HEK293 (cell line): ENCODE data around the gene STXBP4.

Source experiments
- CTCF ChIA-PET: fragments of 350-600 bp; formaldehyde crosslinking; extraction: SDS; loops from one replicate; lab custom pipeline; 2021; ENCODE audit warnings: antibody characterized with exemption; lab: Yijun Ruan, JAX
- POLR2A ChIA-PET: fragments of 300-600 bp; formaldehyde crosslinking; extraction: SDS; loops from one replicate; lab custom pipeline; 2020; ENCODE audit warnings: antibody characterized with exemption, inconsistent platforms; lab: Yijun Ruan, JAX
- H3K27ac ChIP-seq: fragments of 200-500 bp; sonication (Bioruptor generic); 2 replicates; pipeline ENCODE4 v1.5.1; 2014; ENCODE audit warnings: low read depth, low read length, control low read depth, inconsistent platforms; ENCODE audit errors: extremely low read depth
- H3K36me3 ChIP-seq, 2 experiments: fragments of 200-500 bp in 1 of 2; sonication (Bioruptor generic) in 1 of 2; 1 replicate in 1 of 2; 2 replicates in 1 of 2; pipeline ENCODE4 v1.5.1; 2014 to 2017; ENCODE audit warnings: inconsistent platforms in 2 of 2, low read length in 2 of 2; ENCODE audit not compliant: control insufficient read depth in 2 of 2, insufficient read depth in 1 of 2
- H3K4me1 ChIP-seq: fragments of 200-500 bp; sonication (Bioruptor generic); 2 replicates; pipeline ENCODE4 v1.5.1; 2014; ENCODE audit warnings: mild to moderate bottlenecking, low read length, inconsistent platforms; ENCODE audit not compliant: control insufficient read depth, insufficient read depth
- H3K4me3 ChIP-seq: 2 replicates; pipeline ENCODE4 v1.5.1; 2011; ENCODE audit warnings: low read depth, mild to moderate bottlenecking, control low read depth, low read length, moderate library complexity
- H3K9me3 ChIP-seq: fragments of 200-500 bp; sonication (Bioruptor generic); 2 replicates; pipeline ENCODE4 v1.5.1; 2014; ENCODE audit warnings: low read depth, low read length, inconsistent platforms; ENCODE audit not compliant: control insufficient read depth, insufficient read depth
- ATF2 ChIP-seq: fragments of 450-650 bp; formaldehyde crosslinking; IDR thresholded peaks from 2 replicates; pipeline ENCODE4 v1.5.1; 2016; ENCODE audit warnings: missing biosample characterization, missing genetic modification characterization, low read depth
- ELK4 ChIP-seq: IDR thresholded peaks from 2 replicates; pipeline ENCODE4 v1.6.1; 2011; ENCODE audit warnings: mild to moderate bottlenecking, low read depth, low read length, borderline replicate concordance
- GLIS1 ChIP-seq: fragments of 450-650 bp; formaldehyde crosslinking; IDR thresholded peaks from 2 replicates; pipeline ENCODE4 v1.5.1; 2016; ENCODE audit warnings: missing biosample characterization, missing genetic modification characterization
- GLIS2 ChIP-seq: fragments of 450-650 bp; formaldehyde crosslinking; IDR thresholded peaks from 2 replicates; pipeline ENCODE4 v1.5.1; 2016; ENCODE audit warnings: missing biosample characterization, missing genetic modification characterization
- KLF1 ChIP-seq: fragments of 450-650 bp; formaldehyde crosslinking; IDR thresholded peaks from 2 replicates; pipeline ENCODE4 v1.5.1; 2016; ENCODE audit warnings: missing biosample characterization, missing genetic modification characterization
- ZBTB10 ChIP-seq: fragments of 450-650 bp; formaldehyde crosslinking; IDR thresholded peaks from 2 replicates; pipeline ENCODE4 v1.5.1; 2016; ENCODE audit warnings: missing biosample characterization, missing genetic modification characterization
- ZBTB44 ChIP-seq: fragments of 450-650 bp; IDR thresholded peaks from 2 replicates; pipeline ENCODE4 v1.5.1; 2018; ENCODE audit warnings: missing biosample characterization, mild to moderate bottlenecking, missing genetic modification characterization
- ZNF174 ChIP-seq: fragments of 450-650 bp; formaldehyde crosslinking; IDR thresholded peaks from 2 replicates; pipeline ENCODE4 v1.5.0; 2017; ENCODE audit warnings: missing biosample characterization, mild to moderate bottlenecking, missing genetic modification characterization
- ZNF2 ChIP-seq: fragments of 450-650 bp; formaldehyde crosslinking; IDR thresholded peaks from 2 replicates; pipeline ENCODE4 v1.5.1; 2016; ENCODE audit warnings: missing biosample characterization, missing genetic modification characterization
- ZNF239 ChIP-seq: fragments of 450-650 bp; formaldehyde crosslinking; IDR thresholded peaks from 2 replicates; pipeline ENCODE4 v1.5.1; 2016; ENCODE audit warnings: missing biosample characterization, missing genetic modification characterization
- ZNF26 ChIP-seq: fragments of 450-650 bp; formaldehyde crosslinking; IDR thresholded peaks from 2 replicates; pipeline ENCODE4 v1.5.1; 2016; ENCODE audit warnings: missing biosample characterization, missing genetic modification characterization
- ZNF391 ChIP-seq: fragments of 450-650 bp; formaldehyde crosslinking; IDR thresholded peaks from 2 replicates; pipeline ENCODE4 v1.5.1; 2016; ENCODE audit warnings: low read depth, missing biosample characterization, missing genetic modification characterization, borderline replicate concordance
- ZNF513 ChIP-seq: fragments of 450-650 bp; IDR thresholded peaks from 2 replicates; pipeline ENCODE4 v1.5.1; 2018; ENCODE audit warnings: missing biosample characterization, missing genetic modification characterization
- ZNF560 ChIP-seq: fragments of 450-650 bp; formaldehyde crosslinking; IDR thresholded peaks from 2 replicates; pipeline ENCODE4 v1.5.1; 2017; ENCODE audit warnings: missing biosample characterization, missing genetic modification characterization, borderline replicate concordance
- ZNF561 ChIP-seq: fragments of 450-650 bp; IDR thresholded peaks from 2 replicates; pipeline ENCODE4 v1.5.1; 2018; ENCODE audit warnings: missing biosample characterization, missing genetic modification characterization, borderline replicate concordance
- ZNF704 ChIP-seq: fragments of 450-650 bp; formaldehyde crosslinking; IDR thresholded peaks from 2 replicates; pipeline ENCODE4 v1.5.1; 2016; ENCODE audit warnings: missing biosample characterization, missing genetic modification characterization
- ZNF747 ChIP-seq: fragments of 450-650 bp; formaldehyde crosslinking; IDR thresholded peaks from 2 replicates; pipeline ENCODE4 v1.5.1; 2016; ENCODE audit warnings: missing biosample characterization, missing genetic modification characterization

The STXBP4 gene

GRCh38 chr17:55053855-55054254, 85.3 kb downstream of the STXBP4 start:
- Histone ChIP-seq H3K4me3 (no peak overlapping the region), H3K4me1 (peaks cover 5% of the 10 kb centered on the region; the same call in 1 of the 2 replicates), H3K36me3 (no peaks in the 10 kb centered on the region; a peak in 1 of 3 replicates), H3K27ac (no peak overlapping the region), H3K9me3 (no peaks in the 10 kb centered on the region)
- POLR2A ChIA-PET = no interaction called here
- CTCF ChIA-PET = interaction anchor here (0.6 to 1.8 kb wide), 4 partner anchors 13 to 459 kb away, joined by 3 to 6 read pairs (median 4); no protein-coding TSS in a partner anchor
- TF ChIP-seq ZNF2 (tag by site-specific recombination) = no peak
- TF ChIP-seq ZNF560 (tag by site-specific recombination) = no peak
- TF ChIP-seq ZNF704 = no peak
- TF ChIP-seq ZNF513 (tag by site-specific recombination) = no peak
- no peak for TF ChIP-seq ZNF26 (tag by site-specific recombination)
- TF ChIP-seq ZBTB10 (tag by site-specific recombination) = no peak
- no peak for TF ChIP-seq GLIS1 (tag by site-specific recombination)
- no peak for TF ChIP-seq ZNF391 (tag by site-specific recombination)
- no peak for TF ChIP-seq GLIS2 (tag by site-specific recombination)
- TF ChIP-seq ZNF239 = no peak
- no peak for TF ChIP-seq ZBTB44 (tag by site-specific recombination)
- no peak for TF ChIP-seq KLF1
- TF ChIP-seq ZNF561 = no peak
- no peak for TF ChIP-seq ELK4
- no peak for TF ChIP-seq ZNF174 (tag by site-specific recombination)
- no peak for TF ChIP-seq ATF2 (tag by site-specific recombination)
- no peak for TF ChIP-seq ZNF747
